Measurements from ENCODE around the gene GID4.

GID4 gene

GRCh38 chr17:18016426-18016825 is 22.8 kb upstream of the GID4 start:
- no peak for DNase-seq (ENCODE audit: low read depth)

- DNase-seq (ENCODE audit: low read depth): no peak
Measured at GRCh38 chr17:18017958-18018357, 21.2 kb upstream of the GID4 start.

GRCh38 chr17:18018411-18018921 is 20.7 kb upstream of the GID4 start:
- no peak for DNase-seq (ENCODE audit: low read depth)

GRCh38 chr17:18019838-18020154 is 19.4 kb upstream of the GID4 start:
- no peak for DNase-seq (ENCODE audit: low read depth)

GRCh38 chr17:18020971-18021370 is 18.2 kb upstream of the GID4 start:
- no peak for DNase-seq (ENCODE audit: low read depth)

GRCh38 chr17:18021372-18021771 is 17.8 kb upstream of the GID4 start:
- DNase-seq (ENCODE audit: low read depth): no peak

- DNase-seq (ENCODE audit: low read depth): peak; percentile 73
Measured at GRCh38 chr17:18025241-18025944, 13.8 kb upstream of the GID4 start.

- peak; percentile 91 for DNase-seq (ENCODE audit: low read depth)
Measured at GRCh38 chr17:18025945-18026776, 13.0 kb upstream of the GID4 start.

- no peak for DNase-seq (ENCODE audit: low read depth)
Measured at GRCh38 chr17:18027280-18027679, 11.9 kb upstream of the GID4 start.

GRCh38 chr17:18028114-18028951 is 10.9 kb upstream of the GID4 start:
- DNase-seq (ENCODE audit: low read depth): no peak

- no peak for DNase-seq (ENCODE audit: low read depth)
Measured at GRCh38 chr17:18028952-18029540, 10.2 kb upstream of the GID4 start.

- DNase-seq (ENCODE audit: low read depth): peak; percentile 50
Measured at GRCh38 chr17:18031955-18032354, 7.3 kb upstream of the GID4 start.

GRCh38 chr17:18033442-18034099 is 5.6 kb upstream of the GID4 start:
- peak; percentile 86 for DNase-seq (ENCODE audit: low read depth)

GRCh38 chr17:18035704-18036103 is 3.5 kb upstream of the GID4 start:
- DNase-seq (ENCODE audit: low read depth): no peak

- no peak for DNase-seq (ENCODE audit: low read depth)
Measured at GRCh38 chr17:18037486-18037885, 1.7 kb upstream of the GID4 start.

- DNase-seq (ENCODE audit: low read depth): peak; percentile 23
Measured at GRCh38 chr17:18038149-18038850, 908 bp upstream of the GID4 start.

GRCh38 chr17:18039535-18040260 is 490 bp downstream of the GID4 start:
- peak; percentile 41 for DNase-seq (ENCODE audit: low read depth)

- DNase-seq (ENCODE audit: low read depth): no peak
Measured at GRCh38 chr17:18040261-18040858, 1.2 kb downstream of the GID4 start.

- peak; percentile 70 for DNase-seq (ENCODE audit: low read depth)
Measured at GRCh38 chr17:18041776-18042175, 2.6 kb downstream of the GID4 start.

- no peak for DNase-seq (ENCODE audit: low read depth)
Measured at GRCh38 chr17:18042983-18043382, 3.8 kb downstream of the GID4 start.
